HepG2 (cell line): ENCODE data around the gene ACSM5. TPM values are rescaled to one million over a fixed set of nuclear protein-coding genes. Genes with fewer than 3 reads are reported as not detected.

ENCODE experiments used
- MEF2D ChIP-seq: sonication (generic); formaldehyde crosslinking; IDR thresholded peaks from 2 replicates; pipeline ENCODE4 v1.5.1; 2020; ENCODE audit warnings: mild to moderate bottlenecking, missing genetic modification reagents
- MTA1 ChIP-seq: sonication (generic); formaldehyde crosslinking; IDR thresholded peaks from 2 replicates; pipeline ENCODE4 v1.4.0; 2020; ENCODE audit warnings: missing genetic modification reagents, mild to moderate bottlenecking, borderline replicate concordance
- PHF21A ChIP-seq: sonication (generic); formaldehyde crosslinking; IDR thresholded peaks from 2 replicates; pipeline ENCODE4 v1.5.0; 2020; ENCODE audit warnings: mild to moderate bottlenecking, missing genetic modification reagents
- PTBP1 ChIP-seq: fragments of 200-400 bp; formaldehyde crosslinking; IDR thresholded peaks from 2 replicates; pipeline ENCODE4 v1.6.1; 2018; ENCODE audit warnings: low read length, low read depth; ENCODE audit not compliant: poor library complexity, severe bottlenecking
- SMYD3 ChIP-seq: sonication (generic); formaldehyde crosslinking; IDR thresholded peaks from 2 replicates; pipeline ENCODE4 v1.8.1; 2023; ENCODE audit warnings: mild to moderate bottlenecking, missing genetic modification reagents
- SOX13 ChIP-seq, 3 experiments: fragments of 450-650 bp in 1 of 3; sonication (generic) in 1 of 3; formaldehyde crosslinking in 1 of 3; IDR thresholded peaks in 2 of 3; conservative IDR thresholded peaks in 1 of 3; 2 replicates each; pipeline versions ENCODE4 v1.5.0 to v1.6.1; 2016 to 2020; ENCODE audit warnings: antibody characterized with exemption in 1 of 3, mild to moderate bottlenecking in 1 of 3, missing compliant biosample characterization in 1 of 3, missing genetic modification reagents in 1 of 3, moderate library complexity in 1 of 3
- THRA ChIP-seq: sonication (generic); formaldehyde crosslinking; IDR thresholded peaks from 2 replicates; pipeline ENCODE4 v1.4.0; 2020; ENCODE audit warnings: missing genetic modification reagents, borderline replicate concordance
- ZBTB46 ChIP-seq: sonication (generic); formaldehyde crosslinking; IDR thresholded peaks from 2 replicates; pipeline ENCODE4 v1.4.0; 2020; ENCODE audit warnings: mild to moderate bottlenecking, missing genetic modification reagents, borderline replicate concordance
- ZFYVE20 ChIP-seq: sonication (generic); formaldehyde crosslinking; IDR thresholded peaks from 2 replicates; pipeline ENCODE4 v1.8.0; 2023; ENCODE audit warnings: low read depth, mild to moderate bottlenecking, moderate library complexity, missing genetic modification reagents, borderline replicate concordance
- ZKSCAN8 ChIP-seq: IDR thresholded peaks from 2 replicates; pipeline ENCODE4 v1.6.1; 2016; ENCODE audit warnings: borderline replicate concordance, missing genetic modification reagents, missing compliant biosample characterization
- ZNF484 ChIP-seq: sonication (generic); formaldehyde crosslinking; IDR thresholded peaks from 2 replicates; pipeline ENCODE4 v1.5.1; 2020; ENCODE audit warnings: mild to moderate bottlenecking, low read depth, missing genetic modification reagents, borderline replicate concordance
- ZNF749 ChIP-seq: sonication (generic); formaldehyde crosslinking; IDR thresholded peaks from 2 replicates; pipeline ENCODE4 v1.8.0; 2022; ENCODE audit warnings: mild to moderate bottlenecking, missing genetic modification reagents, moderate library complexity, borderline replicate concordance
- ZNF768 ChIP-seq: sonication (generic); formaldehyde crosslinking; IDR thresholded peaks from 2 replicates; pipeline ENCODE4 v1.4.0; 2020; ENCODE audit warnings: missing genetic modification reagents
- ZSCAN21 ChIP-seq: sonication (generic); formaldehyde crosslinking; IDR thresholded peaks from 2 replicates; pipeline ENCODE4 v1.8.0; 2022; ENCODE audit warnings: mild to moderate bottlenecking, missing genetic modification reagents, moderate library complexity, borderline replicate concordance
- polyA plus RNA-seq, 8 experiments: library from polyadenylated mRNA; depleted of rRNA in 3 of 8; stranded (reverse) in 7 of 8; unstranded in 1 of 8; fragments of >200 nt; fragmentation: Illumina TruSeq in 4 of 8; extraction: Trizol in 4 of 8; gene quantifications; 2 replicates each; pipeline versions ENCODE4 v1.2.1 to v1.2.3, GENCODE V29; 2011 to 2016; ENCODE audit warnings: low read depth in 4 of 8, missing spikeins in 1 of 8, mixed read lengths in 1 of 8; ENCODE audit not compliant: insufficient read depth in 1 of 8
- total RNA-seq, 5 experiments: library from RNA; depleted of rRNA; stranded (reverse); fragments of >200 nt; fragmentation: Illumina TruSeq; extraction: Trizol; gene quantifications; 2 replicates each; pipeline ENCODE4 v1.2.3, GENCODE V29; 2016; ENCODE audit warnings: low read depth in 1 of 5
- TF ChIP-seq, protein P1 (sequence below), 2 experiments: sonication (generic) in 1 of 2; formaldehyde crosslinking in 1 of 2; IDR thresholded peaks; 2 replicates each; pipeline versions ENCODE4 v1.4.0 to v1.6.1; 2016 to 2020; ENCODE audit warnings: borderline replicate concordance in 1 of 2, low read depth in 1 of 2, mild to moderate bottlenecking in 1 of 2, missing genetic modification reagents in 1 of 2

ACSM5 gene
- total and polyA plus RNA-seq, 2 of the 13 experiments (the other 11 are each of a cell fraction or from before 2014, with no cell fraction given): 9.1 to 15.0 TPM

DNA sequence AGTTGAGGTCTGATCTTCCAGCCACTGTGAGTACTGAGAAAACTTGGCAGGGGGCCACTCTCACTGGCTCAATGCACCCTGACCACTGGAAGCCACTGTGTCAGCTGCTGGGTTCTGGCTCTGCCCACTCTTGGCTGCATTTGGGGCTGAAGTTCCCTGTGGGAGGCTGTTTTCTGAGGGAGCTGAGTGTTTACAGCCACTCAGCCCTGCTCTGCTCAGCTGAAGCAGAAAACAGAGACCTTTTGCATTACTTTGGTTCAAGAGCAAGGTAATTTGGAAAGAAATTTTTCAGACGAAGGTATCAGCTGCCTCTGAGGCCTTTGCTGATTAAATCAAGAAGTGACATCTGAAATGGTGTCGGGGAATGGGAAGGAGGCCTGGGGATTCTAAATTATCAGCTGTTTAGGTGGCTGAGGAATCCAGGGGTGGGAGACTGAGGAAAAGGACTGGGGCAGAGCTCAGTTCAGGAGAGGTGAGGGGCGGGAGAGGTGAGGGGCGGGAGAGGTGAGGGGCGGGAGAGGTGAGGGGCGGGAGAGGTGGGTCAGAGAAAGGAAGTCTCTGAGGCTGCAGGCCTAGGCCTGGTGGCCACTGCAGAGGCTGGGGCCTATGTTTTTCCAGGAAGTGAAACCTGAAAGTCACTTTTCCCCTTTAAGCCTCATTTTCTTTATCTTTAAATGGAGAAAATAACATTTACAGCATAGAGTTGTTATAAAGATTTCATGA, at the start of gene ACSM5 (continued):
- TF ChIP-seq THRA (CRISPR knock-in tag) (peak; percentile 35; the same call in 1 of the 2 replicates), ZFYVE20 (no peak), PHF21A (CRISPR knock-in tag) (peak; percentile 32; the same call in 1 of the 2 replicates), MTA1 (CRISPR knock-in tag) (peak; percentile 39; the same call in 1 of the 2 replicates), ZSCAN21 (CRISPR knock-in tag) (0 out of 2 replicates have a peak, but pooled peaks have one; percentile 37), ZKSCAN8 (CRISPR knock-in tag) (0 out of 2 replicates have a peak, but pooled peaks have one; percentile 42), ZBTB46 (no peak), SOX13 (IDR thresholded peaks at IDR 0.05) (no peak), SOX13 (CRISPR knock-in tag; conservative IDR thresholded peaks at IDR 0.05 in 1 of 2, IDR thresholded peaks at IDR 0.05 in 1 of 2) (peak in 1 of 2 experiments; percentile 30; a peak in 1 of 4 replicates), ZNF749 (CRISPR knock-in tag) (no peak), MEF2D (CRISPR knock-in tag) (peak; percentile 34; the same call in 1 of the 2 replicates), ZNF768 (CRISPR knock-in tag) (peak; percentile 42; the same call in 1 of the 2 replicates), PTBP1 (no peak), ZNF484 (CRISPR knock-in tag) (no peak), SMYD3 (no peak)
- TF ChIP-seq, protein P1, sequence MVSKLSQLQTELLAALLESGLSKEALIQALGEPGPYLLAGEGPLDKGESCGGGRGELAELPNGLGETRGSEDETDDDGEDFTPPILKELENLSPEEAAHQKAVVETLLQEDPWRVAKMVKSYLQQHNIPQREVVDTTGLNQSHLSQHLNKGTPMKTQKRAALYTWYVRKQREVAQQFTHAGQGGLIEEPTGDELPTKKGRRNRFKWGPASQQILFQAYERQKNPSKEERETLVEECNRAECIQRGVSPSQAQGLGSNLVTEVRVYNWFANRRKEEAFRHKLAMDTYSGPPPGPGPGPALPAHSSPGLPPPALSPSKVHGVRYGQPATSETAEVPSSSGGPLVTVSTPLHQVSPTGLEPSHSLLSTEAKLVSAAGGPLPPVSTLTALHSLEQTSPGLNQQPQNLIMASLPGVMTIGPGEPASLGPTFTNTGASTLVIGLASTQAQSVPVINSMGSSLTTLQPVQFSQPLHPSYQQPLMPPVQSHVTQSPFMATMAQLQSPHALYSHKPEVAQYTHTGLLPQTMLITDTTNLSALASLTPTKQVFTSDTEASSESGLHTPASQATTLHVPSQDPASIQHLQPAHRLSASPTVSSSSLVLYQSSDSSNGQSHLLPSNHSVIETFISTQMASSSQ (IDR thresholded peaks at IDR 0.05; ENCODE audit: low read depth): no peak
- TF ChIP-seq, protein P1 (CRISPR knock-in tag; IDR thresholded peaks at IDR 0.05; ENCODE audit: borderline replicate concordance): no peak; the same call in 1 of the 2 replicates
